Type B pancreatic cell (in vitro differentiated cells): ENCODE data around the gene LRAT. TPM values are rescaled to one million over a fixed set of nuclear protein-coding genes. Genes with fewer than 3 reads are reported as not detected.
A peak's percentile ranks its signal among the peaks of the same experiment; 100 is the strongest.

ENCODE experiments used
- DNase-seq: peaks from one replicate; pipeline ENCODE4 v3.0.0; 2021; ENCODE audit warnings: mixed read lengths; ENCODE audit not compliant: unreplicated experiment; ENCODE audit errors: extremely low spot score
- H3K27ac Mint-ChIP-seq: 2 replicates; pipeline ENCODE4 v1.8.0; 2021; ENCODE audit warnings: mild to moderate bottlenecking, mixed read lengths
- H3K27me3 Mint-ChIP-seq: 2 replicates; pipeline ENCODE4 v1.8.0; 2021; ENCODE audit warnings: mixed read lengths
- H3K36me3 Mint-ChIP-seq: 2 replicates; pipeline ENCODE4 v1.8.0; 2021; ENCODE audit warnings: mixed read lengths
- H3K4me1 Mint-ChIP-seq: one replicate; pipeline ENCODE4 v1.8.0; 2021; ENCODE audit warnings: mixed read lengths; ENCODE audit not compliant: unreplicated experiment
- H3K4me3 Mint-ChIP-seq: 2 replicates; pipeline ENCODE4 v1.8.0; 2021; ENCODE audit warnings: mild to moderate bottlenecking, mixed read lengths
- H3K9me3 Mint-ChIP-seq: 2 replicates; pipeline ENCODE4 v1.8.0; 2021; ENCODE audit warnings: mixed read lengths
- CTCF ChIP-seq: fragments of 200-600 bp; sonication (generic); conservative IDR thresholded peaks from 2 replicates; pipeline ENCODE4 v1.5.0; 2021; ENCODE audit warnings: antibody characterized with exemption, mild to moderate bottlenecking
- total RNA-seq: library from RNA; stranded (reverse); gene quantifications from 2 replicates; pipeline ENCODE4 v1.2.1, GENCODE V29; 2021; ENCODE audit warnings: low replicate concordance

The LRAT gene
- total RNA-seq, 1 donor from 2014 or later: 7.4 TPM

- no peaks in the 10 kb centered on the region for H3K9me3 Mint-ChIP-seq
- DNase-seq: no peak
- no peaks in the 10 kb centered on the region for H3K4me1 Mint-ChIP-seq
- H3K27ac Mint-ChIP-seq: no peak overlapping the region
- no peak overlapping the region for H3K4me3 Mint-ChIP-seq
- no peaks in the 10 kb centered on the region for H3K36me3 Mint-ChIP-seq
- peaks cover 40% of the 10 kb centered on the region for H3K27me3 Mint-ChIP-seq
- no peak for TF ChIP-seq CTCF
These were observed 34.5 kb downstream of the LRAT start for GRCh38 chr4:154778264-154778663.

- TF ChIP-seq CTCF: peak; percentile 78
- Mint-ChIP-seq H3K4me3 (no peak overlapping the region), H3K9me3 (no peaks in the 10 kb centered on the region), H3K27me3 (peaks cover 38% of the 10 kb centered on the region), H3K36me3 (no peaks in the 10 kb centered on the region), H3K27ac (no peak overlapping the region), H3K4me1 (no peaks in the 10 kb centered on the region)
- DNase-seq: no peak
These were observed 35.7 kb downstream of the LRAT start for GRCh38 chr4:154779362-154779947.

- Mint-ChIP-seq H3K27me3 (peaks cover 25% of the 10 kb centered on the region), H3K4me1 (no peaks in the 10 kb centered on the region), H3K36me3 (no peaks in the 10 kb centered on the region), H3K27ac (no peak within 1 kb of the TSS), H3K9me3 (no peaks in the 10 kb centered on the region), H3K4me3 (no peak within 1 kb of the TSS)
- no peak for DNase-seq
- TF ChIP-seq CTCF: no peak
These were observed 37.6 kb downstream of the LRAT start, which contains the start of gene RBM46 for GRCh38 chr4:154781126-154781982. TSS of gene RBM46 (plus strand) at chr4:154781272. CDS start at chr4:154796753, 15,481 bp downstream.

- TF ChIP-seq CTCF: no peak
- H3K27me3 Mint-ChIP-seq: peaks cover 23% of the 10 kb centered on the region
- no peak overlapping the region for H3K4me3 Mint-ChIP-seq
These were observed 38.1 kb downstream of the LRAT start for GRCh38 chr4:154781983-154782293.

More at GRCh38 chr4:154781983-154782293, 38.1 kb downstream of the LRAT start:
- no peaks in the 10 kb centered on the region for H3K36me3 Mint-ChIP-seq
- H3K27ac Mint-ChIP-seq: no peak overlapping the region
- no peak for DNase-seq
- no peaks in the 10 kb centered on the region for H3K4me1 Mint-ChIP-seq
- no peaks in the 10 kb centered on the region for H3K9me3 Mint-ChIP-seq

Other genes with a start within 250 kb of the LRAT start
- 92.9 and 95.7 TPM in 2 replicates for gene PLRG1, start 193.6 kb upstream of the LRAT start, total RNA-seq
- 32.8 and 199 TPM in 2 replicates for gene FGB, start 181.0 kb upstream of the LRAT start, total RNA-seq
- gene FGA, start 153.3 kb upstream of the LRAT start, total RNA-seq: 13.4 and 41.0 TPM in 2 replicates
- gene FGG, start 131.3 kb upstream of the LRAT start, total RNA-seq: 9.8 and 127 TPM in 2 replicates
- gene RBM46, start 37.3 kb downstream of the LRAT start, total RNA-seq: 0.24 and 0.57 TPM in 2 replicates